H9 (cell line): ENCODE measurements around the gene MT1A. TPM values are rescaled to one million over a fixed set of nuclear protein-coding genes. Genes with fewer than 3 reads are reported as not detected.
A peak's percentile ranks its signal among the peaks of the same experiment; 100 is the strongest.

ENCODE experiments used
- DNase-seq: peaks from one replicate; pipeline ENCODE4 v3.0.0-alpha.2; 2017
- H2AFZ ChIP-seq: one replicate; pipeline ENCODE4 v1.6.1; 2013; ENCODE audit warnings: mild to moderate bottlenecking, low read length, control low read depth, moderate library complexity
- H2AK5ac ChIP-seq: 2 replicates; pipeline ENCODE4 v1.6.1; 2013; ENCODE audit warnings: low read length, control low read depth, mixed read lengths; ENCODE audit not compliant: insufficient read length
- H2BK120ac ChIP-seq: one replicate; pipeline ENCODE4 v1.6.1; 2013; ENCODE audit warnings: low read depth, mild to moderate bottlenecking, low read length, control low read depth, inconsistent platforms; ENCODE audit not compliant: poor library complexity, severe bottlenecking
- H2BK12ac ChIP-seq: 2 replicates; pipeline ENCODE4 v1.6.1; 2013; ENCODE audit warnings: low read length, control low read depth, mixed read lengths, low read depth; ENCODE audit not compliant: insufficient read length
- H2BK15ac ChIP-seq: 2 replicates; pipeline ENCODE4 v1.6.1; 2013; ENCODE audit warnings: low read depth, low read length, control low read depth
- H2BK20ac ChIP-seq: one replicate; pipeline ENCODE4 v1.6.1; 2013; ENCODE audit warnings: low read depth, mild to moderate bottlenecking, low read length, control low read depth, inconsistent platforms; ENCODE audit not compliant: poor library complexity, severe bottlenecking
- H2BK5ac ChIP-seq: 2 replicates; pipeline ENCODE4 v1.6.1; 2013; ENCODE audit warnings: low read length, control low read depth, mixed read lengths; ENCODE audit not compliant: insufficient read length
- H3K14ac ChIP-seq: 2 replicates; pipeline ENCODE4 v1.6.1; 2013; ENCODE audit warnings: low read length, control low read depth; ENCODE audit not compliant: insufficient read depth
- H3K18ac ChIP-seq: 2 replicates; pipeline ENCODE4 v1.6.1; 2013; ENCODE audit warnings: low read depth, mild to moderate bottlenecking, mixed read lengths, low read length, control low read depth; ENCODE audit not compliant: insufficient read length
- H3K23ac ChIP-seq: 2 replicates; pipeline ENCODE4 v1.6.1; 2013; ENCODE audit warnings: low read length, control low read depth, mixed read lengths, low read depth; ENCODE audit not compliant: insufficient read length
- H3K23me2 ChIP-seq: 2 replicates; pipeline ENCODE4 v1.6.1; 2013; ENCODE audit warnings: low read depth, mild to moderate bottlenecking, mixed read lengths, low read length, control low read depth; ENCODE audit not compliant: insufficient read length, poor library complexity, severe bottlenecking
- H3K27ac ChIP-seq: 2 replicates; pipeline ENCODE4 v1.5.1; 2013; ENCODE audit warnings: low read length, control low read depth, mixed read lengths, low read depth; ENCODE audit not compliant: insufficient read length
- H3K27me3 ChIP-seq: 2 replicates; pipeline ENCODE4 v1.6.1; 2013; ENCODE audit warnings: low read length, control low read depth, inconsistent platforms; ENCODE audit not compliant: insufficient read depth
- H3K4ac ChIP-seq: 2 replicates; pipeline ENCODE4 v1.6.1; 2013; ENCODE audit warnings: low read depth, mild to moderate bottlenecking, control low read depth, inconsistent platforms, low read length, moderate library complexity
- H3K4me1 ChIP-seq: 2 replicates; pipeline ENCODE4 v1.6.1; 2013; ENCODE audit warnings: low read length, control low read depth, inconsistent platforms; ENCODE audit not compliant: insufficient read depth
- H3K4me2 ChIP-seq: 2 replicates; pipeline ENCODE4 v1.6.1; 2013; ENCODE audit warnings: low read length, control low read depth, mixed read lengths; ENCODE audit not compliant: insufficient read length, insufficient read depth
- H3K56ac ChIP-seq: 2 replicates; pipeline ENCODE4 v1.6.1; 2013; ENCODE audit warnings: low read depth, mild to moderate bottlenecking, mixed read lengths, low read length, control low read depth; ENCODE audit not compliant: insufficient read length
- H3K79me1 ChIP-seq: 2 replicates; pipeline ENCODE4 v1.6.1; 2013; ENCODE audit warnings: low read depth, mild to moderate bottlenecking, moderate library complexity, low read length, control low read depth, inconsistent platforms; ENCODE audit not compliant: insufficient read depth, poor library complexity, severe bottlenecking
- H3K79me2 ChIP-seq: 2 replicates; pipeline ENCODE4 v1.6.1; 2013; ENCODE audit warnings: low read length, control low read depth, inconsistent platforms; ENCODE audit not compliant: insufficient read depth
- H3K9ac ChIP-seq: 2 replicates; pipeline ENCODE4 v1.6.1; 2013; ENCODE audit warnings: low read length, control low read depth, mixed read lengths; ENCODE audit not compliant: insufficient read length; ENCODE audit errors: extremely low read depth
- H3K9me3 ChIP-seq: one replicate; pipeline ENCODE4 v1.6.1; 2013; ENCODE audit warnings: low read depth, low read length, inconsistent platforms; ENCODE audit not compliant: control insufficient read depth
- H3T11ph ChIP-seq: one replicate; pipeline ENCODE4 v1.6.1; 2013; ENCODE audit warnings: mild to moderate bottlenecking, low read length, control low read depth, inconsistent platforms
- H4K20me1 ChIP-seq: one replicate; pipeline ENCODE4 v1.6.1; 2013; ENCODE audit not compliant: control insufficient read depth, insufficient read length, insufficient read depth
- H4K5ac ChIP-seq: 2 replicates; pipeline ENCODE4 v1.6.1; 2013; ENCODE audit warnings: low read depth, mild to moderate bottlenecking, mixed read lengths, low read length, control low read depth; ENCODE audit not compliant: insufficient read length
- H4K8ac ChIP-seq: replicated peaks from 2 replicates; pipeline ENCODE4 v1.6.1; 2013; ENCODE audit warnings: low read length, control low read depth, mixed read lengths, low read depth; ENCODE audit not compliant: insufficient read length
- H4K91ac ChIP-seq: 2 replicates; pipeline ENCODE4 v1.6.1; 2013; ENCODE audit warnings: low read depth, mild to moderate bottlenecking, moderate library complexity, mixed read lengths, low read length, control low read depth; ENCODE audit not compliant: insufficient read length
- H3K27ac Mint-ChIP-seq, 3 experiments: 2 replicates in 2 of 3; 3 replicates in 1 of 3; pipeline ENCODE4 v1.8.0; 2020 to 2021; ENCODE audit warnings: mixed read lengths in 3 of 3, mild to moderate bottlenecking in 1 of 3, moderate library complexity in 1 of 3
- H3K27me3 Mint-ChIP-seq: 2 replicates; pipeline ENCODE4 v1.8.0; 2021; ENCODE audit warnings: low read depth, mild to moderate bottlenecking, moderate library complexity, mixed read lengths
- H3K36me3 Mint-ChIP-seq, 3 experiments: 2 replicates in 2 of 3; 3 replicates in 1 of 3; pipeline ENCODE4 v1.8.0; 2020 to 2021; ENCODE audit warnings: low read depth in 3 of 3, mixed read lengths in 3 of 3; ENCODE audit not compliant: insufficient read depth in 1 of 3
- H3K4me1 Mint-ChIP-seq, 2 experiments: 2 replicates each; pipeline ENCODE4 v1.8.0; 2020; ENCODE audit warnings: mixed read lengths in 2 of 2
- H3K4me3 Mint-ChIP-seq, 2 experiments: 2 replicates in 1 of 2; 3 replicates in 1 of 2; pipeline ENCODE4 v1.8.0; 2020 to 2021; ENCODE audit warnings: mild to moderate bottlenecking in 2 of 2, mixed read lengths in 2 of 2, moderate library complexity in 1 of 2
- H3K9me3 Mint-ChIP-seq, 2 experiments: 2 replicates in 1 of 2; 3 replicates in 1 of 2; pipeline ENCODE4 v1.8.0; 2020; ENCODE audit warnings: mild to moderate bottlenecking in 2 of 2, mixed read lengths in 2 of 2, moderate library complexity in 1 of 2
- WGBS: extraction: QIAGEN DNeasy Blood & Tissue Kit; methylation state at CpG from one replicate; pipeline ENCODE4 v1.1.7; 2013; ENCODE audit warnings: missing lambda C conversion rate, low lambda C conversion rate, mixed read lengths; ENCODE audit not compliant: insufficient read length; ENCODE audit errors: extremely low coverage; 5-methylcytosine and 5-hydroxymethylcytosine counted together
- long read RNA-seq: library from polyadenylated mRNA; unstranded; transcript quantifications from one replicate; pipeline ENCODE4 v2.0.0, GENCODE V29; 2020
- total RNA-seq: library from RNA; stranded (reverse); gene quantifications from 2 replicates; pipeline ENCODE4 v1.2.1, GENCODE V29; 2021
- TF ChIP-seq, protein P1 (sequence below): fragments of 200-600 bp; sonication (generic); conservative IDR thresholded peaks from 3 replicates; pipeline ENCODE4 v1.8.0; 2021; ENCODE audit warnings: antibody characterized with exemption, mild to moderate bottlenecking

MT1A gene
- 0.68 TPM in 1 of 2 replicates, not detected in the other for total RNA-seq
- long read RNA-seq, result 0 reads

DNA sequence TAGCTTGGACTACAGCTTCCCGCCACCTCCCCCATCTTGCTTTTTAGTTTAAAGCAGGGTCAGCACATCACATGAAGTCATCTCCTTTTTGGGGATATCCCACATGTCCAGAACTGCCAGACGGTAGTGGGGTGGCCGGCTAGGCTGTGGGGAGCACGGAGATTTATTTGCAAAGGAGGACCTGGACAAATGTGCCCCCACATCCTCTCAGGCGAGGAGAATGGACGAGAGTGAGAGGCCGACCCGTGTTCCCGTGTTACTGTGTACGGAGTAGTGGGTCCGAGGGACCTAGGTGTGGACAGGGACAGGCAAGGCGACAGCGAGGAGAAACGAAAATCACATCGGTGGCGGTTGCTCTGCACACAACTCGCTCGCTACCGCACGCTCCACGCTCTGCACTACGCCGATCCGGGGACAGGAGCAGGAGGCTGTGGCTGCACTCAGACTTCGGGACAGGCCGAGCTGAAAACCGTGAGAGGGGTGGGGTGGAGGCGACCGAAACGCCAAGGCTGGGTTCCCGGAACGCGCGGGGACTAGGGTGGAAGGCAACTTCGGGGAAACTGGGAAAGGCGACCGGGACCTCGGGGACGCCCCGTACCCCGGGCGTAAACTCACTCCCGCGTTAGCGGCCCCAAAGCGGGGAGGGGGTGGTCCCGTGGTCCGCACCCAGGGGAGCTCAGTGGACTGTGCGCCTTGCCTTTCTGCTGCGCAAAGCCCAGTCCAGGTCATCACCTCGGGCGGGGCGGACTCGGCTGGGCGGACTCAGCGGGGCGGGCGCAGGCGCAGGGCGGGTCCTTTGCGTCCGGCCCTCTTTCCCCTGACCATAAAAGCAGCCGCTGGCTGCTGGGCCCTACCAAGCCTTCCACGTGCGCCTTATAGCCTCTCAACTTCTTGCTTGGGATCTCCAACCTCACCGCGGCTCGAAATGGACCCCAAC lies at the start of gene MT1A:
Gene MT1A, plus strand, starts transcription at position 853 of the 937 bp plus-strand sequence. Its CDS starts 73 bp downstream, at position 926.
- no peak within 1 kb of the TSS for H3K23ac ChIP-seq
- no peak within 1 kb of the TSS for H2AFZ ChIP-seq
- no peak within 1 kb of the TSS for H2BK12ac ChIP-seq
- H3K9ac ChIP-seq, result no peak within 1 kb of the TSS
- no peak within 1 kb of the TSS for H2AK5ac ChIP-seq
- Mint-ChIP-seq H3K4me1 (peaks cover 16 to 35% of the 10 kb centered on the region in 2 experiments), H3K36me3 (no peaks in the 10 kb centered on the region; a peak in 1 of 7 replicates), H3K4me3 (peak within 1 kb of the TSS; percentile 56 to 81), H3K27ac (peak within 1 kb of the TSS in 1 of 3 experiments; percentile 48; a peak in 1 of 7 replicates), H3K9me3 (peaks cover 0 to 9% of the 10 kb centered on the region in 2 experiments; a peak in 2 of 5 replicates), H3K27me3 (peaks cover 99% of the 10 kb centered on the region)
- no peak within 1 kb of the TSS for H3K56ac ChIP-seq
- H4K91ac ChIP-seq, result no peak within 1 kb of the TSS
- no peak within 1 kb of the TSS for H3K14ac ChIP-seq
- no peak within 1 kb of the TSS for H3K18ac ChIP-seq
- no peak within 1 kb of the TSS for H4K5ac ChIP-seq
- peak; percentile 78 for DNase-seq
- H4K20me1 ChIP-seq, result no peaks in the 10 kb centered on the region
- H2BK15ac ChIP-seq, result no peak within 1 kb of the TSS
- no peak within 1 kb of the TSS for H2BK120ac ChIP-seq
- H3K4ac ChIP-seq, result no peak within 1 kb of the TSS
- H3K23me2 ChIP-seq, result peaks cover 6% of the 10 kb centered on the region
- no peaks in the 10 kb centered on the region for H3K9me3 ChIP-seq
- H3K27ac ChIP-seq, result no peak within 1 kb of the TSS
- no peaks in the 10 kb centered on the region for H3K79me1 ChIP-seq
- no peak within 1 kb of the TSS for H2BK20ac ChIP-seq
- TF ChIP-seq, protein P1, sequence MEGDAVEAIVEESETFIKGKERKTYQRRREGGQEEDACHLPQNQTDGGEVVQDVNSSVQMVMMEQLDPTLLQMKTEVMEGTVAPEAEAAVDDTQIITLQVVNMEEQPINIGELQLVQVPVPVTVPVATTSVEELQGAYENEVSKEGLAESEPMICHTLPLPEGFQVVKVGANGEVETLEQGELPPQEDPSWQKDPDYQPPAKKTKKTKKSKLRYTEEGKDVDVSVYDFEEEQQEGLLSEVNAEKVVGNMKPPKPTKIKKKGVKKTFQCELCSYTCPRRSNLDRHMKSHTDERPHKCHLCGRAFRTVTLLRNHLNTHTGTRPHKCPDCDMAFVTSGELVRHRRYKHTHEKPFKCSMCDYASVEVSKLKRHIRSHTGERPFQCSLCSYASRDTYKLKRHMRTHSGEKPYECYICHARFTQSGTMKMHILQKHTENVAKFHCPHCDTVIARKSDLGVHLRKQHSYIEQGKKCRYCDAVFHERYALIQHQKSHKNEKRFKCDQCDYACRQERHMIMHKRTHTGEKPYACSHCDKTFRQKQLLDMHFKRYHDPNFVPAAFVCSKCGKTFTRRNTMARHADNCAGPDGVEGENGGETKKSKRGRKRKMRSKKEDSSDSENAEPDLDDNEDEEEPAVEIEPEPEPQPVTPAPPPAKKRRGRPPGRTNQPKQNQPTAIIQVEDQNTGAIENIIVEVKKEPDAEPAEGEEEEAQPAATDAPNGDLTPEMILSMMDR, result no peak
- no CpG with 5 or more reads among the region's 68 CpGs for WGBS
- H3K4me1 ChIP-seq, result no peaks in the 10 kb centered on the region
- peak within 1 kb of the TSS; percentile 68 for H3K4me2 ChIP-seq
- no peaks in the 10 kb centered on the region for H3K79me2 ChIP-seq
- H3K27me3 ChIP-seq, result peaks cover 93% of the 10 kb centered on the region
- H4K8ac ChIP-seq, result no peak within 1 kb of the TSS
- H3T11ph ChIP-seq, result no peak within 1 kb of the TSS
- no peak within 1 kb of the TSS for H2BK5ac ChIP-seq
